Stimulated activated naive CD8-positive, alpha-beta T cell treated with anti-CD3 and anti-CD28 coated beads, Interleukin-15, Interleukin-2, amounts not matched to agents 100 ng/mL and 50 ng/mL, for 24 hours (primary cell): ENCODE data around the gene TBC1D14.

Experiments
- H3K27ac Mint-ChIP-seq: one replicate; pipeline ENCODE4 v1.8.0; 2021; ENCODE audit warnings: mild to moderate bottlenecking, mixed read lengths
- H3K27me3 Mint-ChIP-seq: one replicate; pipeline ENCODE4 v1.8.0; 2021; ENCODE audit warnings: mixed read lengths
- H3K36me3 Mint-ChIP-seq: one replicate; pipeline ENCODE4 v1.8.0; 2021; ENCODE audit warnings: low read depth, mixed read lengths
- H3K4me1 Mint-ChIP-seq: one replicate; pipeline ENCODE4 v1.8.0; 2021; ENCODE audit warnings: low read depth, mixed read lengths
- H3K4me3 Mint-ChIP-seq: one replicate; pipeline ENCODE4 v1.8.0; 2021; ENCODE audit warnings: mild to moderate bottlenecking, mixed read lengths
- H3K9me3 Mint-ChIP-seq: one replicate; pipeline ENCODE4 v1.8.0; 2021; ENCODE audit warnings: mixed read lengths

Gene TBC1D14

GRCh38 chr4:6991771-6992557, 82.3 kb downstream of the TBC1D14 start:
- Mint-ChIP-seq H3K9me3 (no peaks in the 10 kb centered on the region), H3K27me3 (no peaks in the 10 kb centered on the region), H3K4me3 (no peak overlapping the region), H3K36me3 (peaks cover 30% of the 10 kb centered on the region), H3K27ac (peak overlapping the region; percentile 83), H3K4me1 (peaks cover 59% of the 10 kb centered on the region)

- Mint-ChIP-seq H3K9me3 (no peaks in the 10 kb centered on the region), H3K4me3 (no peak overlapping the region), H3K27ac (no peak overlapping the region), H3K4me1 (peaks cover 52% of the 10 kb centered on the region), H3K27me3 (no peaks in the 10 kb centered on the region), H3K36me3 (peaks cover 37% of the 10 kb centered on the region)
These were observed 83.4 kb downstream of the TBC1D14 start for GRCh38 chr4:6992728-6993677.

- H3K27me3 Mint-ChIP-seq, result no peaks in the 10 kb centered on the region
- H3K27ac Mint-ChIP-seq, result no peak overlapping the region
- H3K4me1 Mint-ChIP-seq, result peaks cover 24% of the 10 kb centered on the region
- H3K9me3 Mint-ChIP-seq, result no peaks in the 10 kb centered on the region
- peaks cover 55% of the 10 kb centered on the region for H3K36me3 Mint-ChIP-seq
- no peak overlapping the region for H3K4me3 Mint-ChIP-seq
These were observed 86.9 kb downstream of the TBC1D14 start for GRCh38 chr4:6996481-6996880.

- Mint-ChIP-seq H3K4me3 (no peak overlapping the region), H3K4me1 (peaks cover 4% of the 10 kb centered on the region), H3K27me3 (no peaks in the 10 kb centered on the region), H3K36me3 (peaks cover 72% of the 10 kb centered on the region), H3K27ac (peak overlapping the region; percentile 63), H3K9me3 (no peaks in the 10 kb centered on the region)
These were observed 89.8 kb downstream of the TBC1D14 start for GRCh38 chr4:6999172-7000086.

GRCh38 chr4:7000421-7001176, 91.0 kb downstream of the TBC1D14 start:
- H3K36me3 Mint-ChIP-seq, result peaks cover 68% of the 10 kb centered on the region
- H3K4me3 Mint-ChIP-seq, result no peak overlapping the region
- H3K27ac Mint-ChIP-seq, result no peak overlapping the region
- no peaks in the 10 kb centered on the region for H3K27me3 Mint-ChIP-seq
- H3K4me1 Mint-ChIP-seq, result peaks cover 4% of the 10 kb centered on the region
- H3K9me3 Mint-ChIP-seq, result no peaks in the 10 kb centered on the region

- Mint-ChIP-seq H3K4me3 (no peak overlapping the region), H3K36me3 (peaks cover 68% of the 10 kb centered on the region), H3K4me1 (peaks cover 4% of the 10 kb centered on the region), H3K27me3 (no peaks in the 10 kb centered on the region), H3K9me3 (no peaks in the 10 kb centered on the region), H3K27ac (no peak overlapping the region)
These were observed 91.6 kb downstream of the TBC1D14 start for GRCh38 chr4:7001271-7001670.

- H3K9me3 Mint-ChIP-seq, result no peaks in the 10 kb centered on the region
- no peaks in the 10 kb centered on the region for H3K27me3 Mint-ChIP-seq
- no peak overlapping the region for H3K4me3 Mint-ChIP-seq
- H3K4me1 Mint-ChIP-seq, result peaks cover 4% of the 10 kb centered on the region
- H3K27ac Mint-ChIP-seq, result no peak overlapping the region
- peaks cover 64% of the 10 kb centered on the region for H3K36me3 Mint-ChIP-seq
These were observed 92.7 kb downstream of the TBC1D14 start for GRCh38 chr4:7002336-7002735.

- peaks cover 65% of the 10 kb centered on the region for H3K36me3 Mint-ChIP-seq
These were observed 93.7 kb downstream of the TBC1D14 start for GRCh38 chr4:7003176-7003878.

GRCh38 chr4:7003879-7004240, 94.2 kb downstream of the TBC1D14 start:
- Mint-ChIP-seq H3K4me1 (peaks cover 4% of the 10 kb centered on the region), H3K4me3 (no peak overlapping the region), H3K36me3 (peaks cover 64% of the 10 kb centered on the region), H3K27me3 (no peaks in the 10 kb centered on the region), H3K27ac (no peak overlapping the region), H3K9me3 (no peaks in the 10 kb centered on the region)

More at GRCh38 chr4:7003176-7003878, 93.7 kb downstream of the TBC1D14 start:
- H3K27me3 Mint-ChIP-seq, result no peaks in the 10 kb centered on the region
- no peaks in the 10 kb centered on the region for H3K9me3 Mint-ChIP-seq
- H3K4me3 Mint-ChIP-seq, result no peak overlapping the region
- peaks cover 4% of the 10 kb centered on the region for H3K4me1 Mint-ChIP-seq
- no peak overlapping the region for H3K27ac Mint-ChIP-seq

- H3K27ac Mint-ChIP-seq, result no peak overlapping the region
These were observed 94.7 kb downstream of the TBC1D14 start for GRCh38 chr4:7004331-7004730.

GRCh38 chr4:7005571-7005970, 95.9 kb downstream of the TBC1D14 start:
- no peak overlapping the region for H3K27ac Mint-ChIP-seq
- peaks cover 63% of the 10 kb centered on the region for H3K36me3 Mint-ChIP-seq
- H3K4me1 Mint-ChIP-seq, result no peaks in the 10 kb centered on the region
- no peaks in the 10 kb centered on the region for H3K27me3 Mint-ChIP-seq
- H3K4me3 Mint-ChIP-seq, result no peak overlapping the region
- no peaks in the 10 kb centered on the region for H3K9me3 Mint-ChIP-seq

More at GRCh38 chr4:7004331-7004730, 94.7 kb downstream of the TBC1D14 start:
- Mint-ChIP-seq H3K27me3 (no peaks in the 10 kb centered on the region), H3K9me3 (no peaks in the 10 kb centered on the region), H3K4me3 (no peak overlapping the region), H3K36me3 (peaks cover 64% of the 10 kb centered on the region), H3K4me1 (peaks cover under 1% of the 10 kb centered on the region)

- Mint-ChIP-seq H3K36me3 (peaks cover 63% of the 10 kb centered on the region), H3K9me3 (no peaks in the 10 kb centered on the region), H3K4me1 (no peaks in the 10 kb centered on the region), H3K27ac (peak overlapping the region; percentile 46), H3K27me3 (no peaks in the 10 kb centered on the region), H3K4me3 (no peak overlapping the region)
These were observed 96.8 kb downstream of the TBC1D14 start for GRCh38 chr4:7006411-7006810.

- Mint-ChIP-seq H3K36me3 (peaks cover 54% of the 10 kb centered on the region), H3K4me1 (no peaks in the 10 kb centered on the region), H3K4me3 (no peak overlapping the region), H3K27me3 (no peaks in the 10 kb centered on the region), H3K27ac (no peak overlapping the region), H3K9me3 (no peaks in the 10 kb centered on the region)
These were observed 97.7 kb downstream of the TBC1D14 start for GRCh38 chr4:7007142-7007907.
